Testis (tissue), 3 donors: ENCODE data around the gene RXYLT1. TPM values are rescaled to one million over a fixed set of nuclear protein-coding genes. Genes with fewer than 3 reads are reported as not detected.

Experiments
- DNase-seq: peaks from one replicate; pipeline ENCODE4 v3.0.0-alpha.2; 2019
- H3K27ac ChIP-seq, 2 donors: fragments of 200-600 bp; sonication (generic); one replicate each; pipeline ENCODE4 v1.5.1; 2019
- H3K27me3 ChIP-seq: fragments of 200-600 bp; sonication (generic); one replicate; pipeline ENCODE4 v1.5.1; 2019
- H3K36me3 ChIP-seq: fragments of 200-600 bp; sonication (generic); one replicate; pipeline ENCODE4 v1.5.1; 2017; ENCODE audit warnings: low read depth; ENCODE audit errors: missing control alignments
- H3K4me1 ChIP-seq: fragments of 200-600 bp; sonication (generic); one replicate; pipeline ENCODE4 v1.5.1; 2019
- H3K4me3 ChIP-seq, 2 donors: fragments of 200-600 bp; sonication (generic); one replicate each; pipeline ENCODE4 v1.5.1; 2017 to 2019
- H3K9me3 ChIP-seq: fragments of 200-600 bp; sonication (generic); one replicate; pipeline ENCODE4 v1.5.1; 2017
- POLR2A ChIP-seq: fragments of 450-650 bp; IDR thresholded peaks from one replicate; pipeline ENCODE4 v1.6.1; 2017; ENCODE audit warnings: antibody characterized with exemption, mild to moderate bottlenecking, moderate library complexity
- WGBS, 2 donors: methylation state at CpG; one replicate each; pipeline ENCODE4 v1.1.5; 2018; 5-methylcytosine and 5-hydroxymethylcytosine counted together
- intact Hi-C: fragments of 100-400 bp; cut with DNase I; formaldehyde crosslinking; loops from one replicate; pipeline ENCODE4 v1.15.1; 2023; ENCODE audit warnings: low total_unique reads
- polyA plus RNA-seq: library from polyadenylated mRNA; stranded (reverse); fragments of 350-450 nt; fragmentation: Illumina TruSeq; extraction: RNeasy Lipid Tissue Mini Kit (QIAGEN cat#74804); gene quantifications from one replicate; pipeline ENCODE4 v1.2.3, GENCODE V29; 2014; ENCODE audit warnings: low read depth, low replicate concordance; ENCODE audit not compliant: insufficient read depth
- total RNA-seq, 2 donors: library from RNA; depleted of rRNA; stranded (reverse); fragments of >200 nt; gene quantifications; one replicate each; pipeline ENCODE4 v1.2.3, GENCODE V29; 2016
- TF ChIP-seq, protein P1 (sequence below), 3 experiments: fragments of 450-650 bp in 2 of 3; fragments of 200-600 bp in 1 of 3; sonication (generic) in 1 of 3; IDR thresholded peaks; one replicate each; pipeline ENCODE4 v1.5.1; 2016 to 2019; ENCODE audit warnings: antibody characterized with exemption in 3 of 3, mild to moderate bottlenecking in 2 of 3, moderate library complexity in 1 of 3

Gene RXYLT1
- total and polyA plus RNA-seq, 3 donors from 2014 or later = 28.2 to 33.5 (median 29.2) TPM

DNA sequence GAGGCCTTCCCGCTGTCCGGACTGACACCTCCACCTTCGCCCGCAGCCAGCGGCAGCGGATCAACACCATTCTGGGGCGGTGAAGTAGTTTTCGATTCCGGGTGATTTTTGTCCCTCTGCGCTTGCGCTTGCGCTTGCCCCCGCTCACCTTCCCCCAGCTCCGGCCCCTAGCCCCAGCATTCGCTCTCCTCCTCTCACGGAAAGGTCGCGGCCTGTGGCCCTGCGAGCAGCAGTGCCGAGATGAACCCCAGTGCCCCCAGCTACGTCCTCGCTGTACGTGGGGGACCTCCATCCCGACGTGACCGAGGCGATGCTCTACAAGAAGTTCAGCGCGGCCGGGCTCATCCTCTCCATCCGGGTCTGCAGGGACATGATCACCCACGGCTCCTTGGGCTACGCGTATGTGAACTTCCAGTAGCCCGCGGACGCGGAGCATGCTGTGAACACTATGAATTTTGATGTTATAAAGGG is 42.1 kb downstream of the RXYLT1 start:
- Histone ChIP-seq H3K36me3 (no peaks in the 10 kb centered on the region), H3K4me1 (no peaks in the 10 kb centered on the region), H3K9me3 (no peaks in the 10 kb centered on the region), H3K4me3 (peak overlapping the region; percentile 58 to 61), H3K27me3 (no peaks in the 10 kb centered on the region), H3K27ac (peak overlapping the region in 1 of 2 donors; percentile 39)
- DNase-seq = peak; percentile 77
- intact Hi-C loops = no loop called here
- WGBS, 2 donors = 7 to 15% methylated on average over 38 of the region's 38 CpGs
- TF ChIP-seq POLR2A = no peak
- TF ChIP-seq, protein P1, sequence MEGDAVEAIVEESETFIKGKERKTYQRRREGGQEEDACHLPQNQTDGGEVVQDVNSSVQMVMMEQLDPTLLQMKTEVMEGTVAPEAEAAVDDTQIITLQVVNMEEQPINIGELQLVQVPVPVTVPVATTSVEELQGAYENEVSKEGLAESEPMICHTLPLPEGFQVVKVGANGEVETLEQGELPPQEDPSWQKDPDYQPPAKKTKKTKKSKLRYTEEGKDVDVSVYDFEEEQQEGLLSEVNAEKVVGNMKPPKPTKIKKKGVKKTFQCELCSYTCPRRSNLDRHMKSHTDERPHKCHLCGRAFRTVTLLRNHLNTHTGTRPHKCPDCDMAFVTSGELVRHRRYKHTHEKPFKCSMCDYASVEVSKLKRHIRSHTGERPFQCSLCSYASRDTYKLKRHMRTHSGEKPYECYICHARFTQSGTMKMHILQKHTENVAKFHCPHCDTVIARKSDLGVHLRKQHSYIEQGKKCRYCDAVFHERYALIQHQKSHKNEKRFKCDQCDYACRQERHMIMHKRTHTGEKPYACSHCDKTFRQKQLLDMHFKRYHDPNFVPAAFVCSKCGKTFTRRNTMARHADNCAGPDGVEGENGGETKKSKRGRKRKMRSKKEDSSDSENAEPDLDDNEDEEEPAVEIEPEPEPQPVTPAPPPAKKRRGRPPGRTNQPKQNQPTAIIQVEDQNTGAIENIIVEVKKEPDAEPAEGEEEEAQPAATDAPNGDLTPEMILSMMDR (IDR thresholded peaks at IDR 0.05) = no peak

DNA sequence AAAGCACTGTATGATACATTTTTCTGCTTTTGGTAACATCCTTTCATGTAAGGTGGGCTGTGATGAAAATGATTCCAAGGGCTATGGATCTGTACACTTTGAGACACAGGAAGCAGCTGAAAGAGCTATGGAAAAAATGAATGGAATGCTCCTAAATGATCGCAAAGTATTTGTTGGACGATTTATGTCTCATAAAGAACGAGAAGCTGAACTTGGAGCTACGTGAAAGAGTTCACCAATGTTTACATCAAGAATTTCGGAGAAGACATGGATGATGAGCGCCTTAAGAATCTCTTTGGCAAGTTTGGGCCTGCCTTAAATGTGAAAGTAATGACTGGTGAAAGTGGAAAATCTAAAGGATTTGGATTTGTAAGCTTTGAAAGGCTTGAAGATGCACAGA is 42.6 kb downstream of the RXYLT1 start:
- WGBS, 2 donors = 30 to 54% methylated on average over 6 of the region's 6 CpGs

DNA sequence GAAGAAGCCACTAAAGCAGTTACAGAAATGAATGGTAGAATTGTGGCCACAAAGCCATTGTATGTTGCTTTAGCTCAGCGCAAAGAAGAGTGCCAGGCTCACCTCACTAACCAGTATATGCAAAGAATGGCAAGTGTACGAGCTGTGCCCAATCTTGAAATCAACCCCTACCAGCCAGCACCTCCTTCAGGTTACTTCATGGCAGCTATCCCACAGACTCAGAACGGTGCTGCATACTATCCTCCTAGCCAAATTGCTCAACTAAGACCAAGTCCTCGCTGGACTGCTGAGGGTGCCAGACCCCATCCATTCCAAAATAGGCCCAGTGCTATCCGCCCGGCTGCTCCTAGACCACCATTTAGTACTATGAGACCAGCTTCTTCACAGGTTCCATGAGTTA is 43.3 kb downstream of the RXYLT1 start:
- no peak overlapping the region for H3K4me3 ChIP-seq
- no peaks in the 10 kb centered on the region for H3K4me1 ChIP-seq
- no peaks in the 10 kb centered on the region for H3K27me3 ChIP-seq
- H3K9me3 ChIP-seq = no peaks in the 10 kb centered on the region
- no peak overlapping the region for H3K27ac ChIP-seq
- TF ChIP-seq, protein P1 (IDR thresholded peaks at IDR 0.05) = no peak
- no peak for TF ChIP-seq POLR2A
- no peak for DNase-seq
- no peaks in the 10 kb centered on the region for H3K36me3 ChIP-seq
- WGBS, 2 donors = 64 to 88% methylated on average over 6 of the region's 6 CpGs
- intact Hi-C loops = no loop called here

More for the DNA sequence above, 42.6 kb downstream of the RXYLT1 start:
- peak overlapping the region; percentile 58 to 61 for H3K4me3 ChIP-seq
- no peak for TF ChIP-seq POLR2A
- TF ChIP-seq, protein P1 (IDR thresholded peaks at IDR 0.05) = no peak
- intact Hi-C loops = no loop called here
- H3K27me3 ChIP-seq = no peaks in the 10 kb centered on the region
- no peaks in the 10 kb centered on the region for H3K9me3 ChIP-seq
- H3K27ac ChIP-seq = no peak overlapping the region
- H3K36me3 ChIP-seq = no peaks in the 10 kb centered on the region
- no peaks in the 10 kb centered on the region for H3K4me1 ChIP-seq
- DNase-seq = no peak

DNA sequence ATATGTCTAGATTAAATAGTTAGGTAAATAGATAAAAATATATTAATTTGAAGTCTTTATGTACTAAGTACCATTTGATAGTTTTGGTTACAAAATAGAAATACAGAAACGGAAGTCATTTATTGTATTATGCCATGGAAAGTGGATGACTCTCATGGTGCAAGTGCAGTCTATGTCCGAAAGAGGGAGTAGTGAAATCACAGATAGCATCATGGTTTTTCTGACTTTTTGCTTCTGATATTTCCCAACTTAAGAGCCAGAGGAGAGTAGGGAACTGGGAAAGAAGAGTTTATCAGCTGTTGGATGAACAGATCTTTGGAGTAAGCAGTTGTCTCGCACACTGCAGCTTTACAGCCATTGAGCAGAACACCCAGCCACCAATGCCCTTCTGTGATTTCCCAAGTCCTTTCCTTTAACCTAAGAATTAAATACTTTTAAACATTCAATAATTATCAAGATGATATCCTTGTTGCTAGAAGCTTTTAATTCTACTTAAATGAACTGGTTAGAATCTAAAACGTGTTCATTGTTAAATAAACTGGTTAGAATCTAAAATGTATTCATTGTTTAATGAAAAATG is 46.4 kb downstream of the RXYLT1 start:
- DNase-seq = no peak
- intact Hi-C loops = no loop called here
- no peaks in the 10 kb centered on the region for H3K36me3 ChIP-seq
- no peak overlapping the region for H3K4me3 ChIP-seq
- no peaks in the 10 kb centered on the region for H3K4me1 ChIP-seq
- TF ChIP-seq POLR2A = no peak
- TF ChIP-seq, protein P1 (IDR thresholded peaks at IDR 0.05) = peak; percentile 31 to 65 (median 60)
- H3K27ac ChIP-seq = no peak overlapping the region
- H3K27me3 ChIP-seq = no peaks in the 10 kb centered on the region
- WGBS, 2 donors = 35 to 38% methylated on average over 4 of the region's 4 CpGs
- no peaks in the 10 kb centered on the region for H3K9me3 ChIP-seq

DNA sequence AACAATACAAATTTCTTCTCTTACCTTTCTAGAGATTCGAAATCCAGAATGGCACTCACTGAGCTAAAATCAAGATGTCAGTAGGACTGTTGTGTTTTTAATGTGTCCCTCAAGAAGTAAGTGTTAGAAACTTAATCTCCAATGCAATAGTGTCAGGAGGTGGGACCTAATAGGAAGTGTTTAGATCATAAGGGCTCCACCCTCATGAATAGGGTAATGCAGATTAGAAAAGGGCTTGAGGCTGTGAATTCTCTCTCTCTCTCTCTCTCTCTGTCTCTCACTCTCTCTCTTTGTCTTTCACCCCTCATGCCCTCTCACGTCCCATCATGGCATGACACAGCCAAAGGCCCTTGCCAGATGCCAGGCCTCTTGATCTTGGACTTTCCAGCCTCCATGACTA is 49.2 kb downstream of the RXYLT1 start:
- H3K27me3 ChIP-seq = no peaks in the 10 kb centered on the region
- no peak overlapping the region for H3K4me3 ChIP-seq
- no peaks in the 10 kb centered on the region for H3K9me3 ChIP-seq
- H3K27ac ChIP-seq = no peak overlapping the region
- WGBS, 2 donors = 85 to 91% methylated on average over 2 of the region's 2 CpGs
- no peaks in the 10 kb centered on the region for H3K4me1 ChIP-seq
- H3K36me3 ChIP-seq = no peaks in the 10 kb centered on the region
- TF ChIP-seq, protein P1 (IDR thresholded peaks at IDR 0.05) = no peak
- TF ChIP-seq POLR2A = no peak
- DNase-seq = no peak
- intact Hi-C loops = no loop called here
